HepG2 (cell line): Measurements from ENCODE around the gene FAM83F. TPM values are rescaled to one million over a fixed set of nuclear protein-coding genes. Genes with fewer than 3 reads are reported as not detected.

Source experiments
- ADNP ChIP-seq: sonication (generic); formaldehyde crosslinking; IDR thresholded peaks from 2 replicates; pipeline ENCODE4 v1.4.0; 2020; ENCODE audit warnings: missing genetic modification reagents
- AHR ChIP-seq: IDR thresholded peaks from 2 replicates; pipeline ENCODE4 v1.6.1; 2018; ENCODE audit warnings: missing genetic modification reagents, missing compliant biosample characterization
- ARID3A ChIP-seq: IDR thresholded peaks from 2 replicates; pipeline ENCODE4 v1.6.1; 2012; ENCODE audit warnings: low read depth, low read length, improper control_type of control experiment
- ATF7 ChIP-seq, 2 experiments: fragments of 450-650 bp in 1 of 2; sonication (generic) in 1 of 2; formaldehyde crosslinking in 1 of 2; IDR thresholded peaks; 2 replicates each; pipeline versions ENCODE4 v1.4.0 to v1.6.1; 2016 to 2020; ENCODE audit warnings: antibody characterized with exemption in 1 of 2, mild to moderate bottlenecking in 1 of 2, missing genetic modification reagents in 1 of 2
- CHCHD3 ChIP-seq: sonication (generic); formaldehyde crosslinking; IDR thresholded peaks from 2 replicates; pipeline ENCODE4 v1.8.0; 2022; ENCODE audit warnings: mild to moderate bottlenecking, missing genetic modification reagents, moderate library complexity
- CHD4 ChIP-seq: fragments of 200-600 bp; sonication (generic); IDR thresholded peaks from 2 replicates; pipeline ENCODE4 v1.7.0; 2017; ENCODE audit warnings: mild to moderate bottlenecking, low read length, borderline replicate concordance
- MAZ ChIP-seq, 2 experiments: sonication (generic) in 1 of 2; formaldehyde crosslinking in 1 of 2; IDR thresholded peaks; 2 replicates each; pipeline versions ENCODE4 v1.5.0 to v1.6.1; 2012 to 2020; ENCODE audit warnings: low read depth in 2 of 2, mild to moderate bottlenecking in 2 of 2, borderline replicate concordance in 1 of 2, improper control_type of control experiment in 1 of 2, low read length in 1 of 2, missing genetic modification reagents in 1 of 2, moderate library complexity in 1 of 2
- MLLT10 ChIP-seq: sonication (generic); formaldehyde crosslinking; IDR thresholded peaks from 2 replicates; pipeline ENCODE4 v1.4.0; 2020; ENCODE audit warnings: missing genetic modification reagents
- MTERF4 ChIP-seq: sonication (generic); formaldehyde crosslinking; IDR thresholded peaks from 2 replicates; pipeline ENCODE4 v1.8.0; 2023; ENCODE audit warnings: mild to moderate bottlenecking, missing genetic modification reagents
- NPAS2 ChIP-seq: sonication (generic); formaldehyde crosslinking; IDR thresholded peaks from 2 replicates; pipeline ENCODE4 v1.8.0; 2022; ENCODE audit warnings: mild to moderate bottlenecking, missing genetic modification reagents, borderline replicate concordance
- RBFOX2 ChIP-seq: fragments of 200-400 bp; formaldehyde crosslinking; IDR thresholded peaks from 2 replicates; pipeline ENCODE4 v1.6.1; 2017; ENCODE audit warnings: low read depth, mild to moderate bottlenecking, low read length
- RBM39 ChIP-seq: fragments of 200-400 bp; formaldehyde crosslinking; IDR thresholded peaks from one replicate; pipeline ENCODE4 v1.6.1; 2018; ENCODE audit warnings: antibody characterized with exemption, mild to moderate bottlenecking, low read depth, low read length; ENCODE audit not compliant: poor library complexity, severe bottlenecking
- RFX5 ChIP-seq: IDR thresholded peaks from 2 replicates; pipeline ENCODE4 v1.6.1; 2011; ENCODE audit warnings: low read depth, low read length, improper control_type of control experiment
- SALL1 ChIP-seq: sonication (generic); formaldehyde crosslinking; IDR thresholded peaks from 2 replicates; pipeline ENCODE4 v1.8.0; 2022; ENCODE audit warnings: mild to moderate bottlenecking, missing genetic modification reagents
- SIX4 ChIP-seq: sonication (generic); formaldehyde crosslinking; IDR thresholded peaks from 2 replicates; pipeline ENCODE4 v1.4.0; 2020; ENCODE audit warnings: missing genetic modification reagents
- ZFP36 ChIP-seq: fragments of 150-350 bp; IDR thresholded peaks from 2 replicates; pipeline ENCODE4 v1.6.1; 2018; ENCODE audit warnings: borderline replicate concordance, low read length, low read depth; ENCODE audit not compliant: partially characterized antibody
- ZNF121 ChIP-seq: sonication (generic); formaldehyde crosslinking; IDR thresholded peaks from 2 replicates; pipeline ENCODE4 v1.5.0; 2020; ENCODE audit warnings: mild to moderate bottlenecking, missing genetic modification reagents
- ZNF264 ChIP-seq: sonication (generic); formaldehyde crosslinking; IDR thresholded peaks from 2 replicates; pipeline ENCODE4 v1.4.0; 2020; ENCODE audit warnings: missing genetic modification reagents
- ZNF552 ChIP-seq: sonication (generic); formaldehyde crosslinking; IDR thresholded peaks from 2 replicates; pipeline ENCODE4 v1.9.0; 2022; ENCODE audit warnings: missing genetic modification reagents, mild to moderate bottlenecking, borderline replicate concordance
- ZNF619 ChIP-seq: sonication (generic); formaldehyde crosslinking; IDR thresholded peaks from 2 replicates; pipeline ENCODE4 v1.4.0; 2020; ENCODE audit warnings: mild to moderate bottlenecking, missing genetic modification reagents
- polyA plus RNA-seq, 8 experiments: library from polyadenylated mRNA; depleted of rRNA in 3 of 8; stranded (reverse) in 7 of 8; unstranded in 1 of 8; fragments of >200 nt; fragmentation: Illumina TruSeq in 4 of 8; extraction: Trizol in 4 of 8; gene quantifications; 2 replicates each; pipeline versions ENCODE4 v1.2.1 to v1.2.3, GENCODE V29; 2011 to 2016; ENCODE audit warnings: low read depth in 4 of 8, missing spikeins in 1 of 8, mixed read lengths in 1 of 8; ENCODE audit not compliant: insufficient read depth in 1 of 8
- total RNA-seq, 5 experiments: library from RNA; depleted of rRNA; stranded (reverse); fragments of >200 nt; fragmentation: Illumina TruSeq; extraction: Trizol; gene quantifications; 2 replicates each; pipeline ENCODE4 v1.2.3, GENCODE V29; 2016; ENCODE audit warnings: low read depth in 1 of 5
- TF ChIP-seq, protein P1 (sequence below): IDR thresholded peaks from 2 replicates; pipeline ENCODE4 v1.6.1; 2012; ENCODE audit warnings: inconsistent platforms
- TF ChIP-seq, protein P2 (sequence below): sonication (generic); formaldehyde crosslinking; IDR thresholded peaks from 2 replicates; pipeline ENCODE4 v1.8.1; 2023; ENCODE audit warnings: missing genetic modification reagents, inconsistent platforms, borderline replicate concordance
- TF ChIP-seq, protein P3 (sequence below): sonication (generic); formaldehyde crosslinking; IDR thresholded peaks from 2 replicates; pipeline ENCODE4 v1.8.0; 2022; ENCODE audit warnings: missing genetic modification reagents, mild to moderate bottlenecking, moderate library complexity, borderline replicate concordance

Gene FAM83F
- total and polyA plus RNA-seq, 2 of the 13 experiments (the other 11 are each of a cell fraction or from before 2014, with no cell fraction given), result not detected

GRCh38 chr22:40044102-40044869, 49.5 kb downstream of the FAM83F start (continued):
- 0 out of 2 replicates have a peak, but pooled peaks have one; percentile 32 for TF ChIP-seq MAZ (IDR thresholded peaks at IDR 0.05; ENCODE audit: borderline replicate concordance, low read depth, low read length)
- TF ChIP-seq MAZ (CRISPR knock-in tag; IDR thresholded peaks at IDR 0.05; ENCODE audit: low read depth), result peak; percentile 27; the same call in 1 of the 2 replicates
- TF ChIP-seq, protein P1, sequence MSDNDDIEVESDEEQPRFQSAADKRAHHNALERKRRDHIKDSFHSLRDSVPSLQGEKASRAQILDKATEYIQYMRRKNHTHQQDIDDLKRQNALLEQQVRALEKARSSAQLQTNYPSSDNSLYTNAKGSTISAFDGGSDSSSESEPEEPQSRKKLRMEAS, result peak; percentile 64
- TF ChIP-seq MLLT10 (CRISPR knock-in tag), result no peak
- no peak for TF ChIP-seq MTERF4 (CRISPR knock-in tag)
- TF ChIP-seq ZNF264 (CRISPR knock-in tag), result no peak
- TF ChIP-seq SIX4 (CRISPR knock-in tag), result no peak
- no peak for TF ChIP-seq ZNF121 (CRISPR knock-in tag)
- TF ChIP-seq CHCHD3 (CRISPR knock-in tag), result no peak
- TF ChIP-seq, protein P2, sequence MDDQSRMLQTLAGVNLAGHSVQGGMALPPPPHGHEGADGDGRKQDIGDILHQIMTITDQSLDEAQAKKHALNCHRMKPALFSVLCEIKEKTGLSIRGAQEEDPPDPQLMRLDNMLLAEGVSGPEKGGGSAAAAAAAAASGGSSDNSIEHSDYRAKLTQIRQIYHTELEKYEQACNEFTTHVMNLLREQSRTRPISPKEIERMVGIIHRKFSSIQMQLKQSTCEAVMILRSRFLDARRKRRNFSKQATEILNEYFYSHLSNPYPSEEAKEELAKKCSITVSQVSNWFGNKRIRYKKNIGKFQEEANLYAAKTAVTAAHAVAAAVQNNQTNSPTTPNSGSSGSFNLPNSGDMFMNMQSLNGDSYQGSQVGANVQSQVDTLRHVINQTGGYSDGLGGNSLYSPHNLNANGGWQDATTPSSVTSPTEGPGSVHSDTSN (CRISPR knock-in tag), result peak; percentile 40; the same call in 1 of the 2 replicates
- TF ChIP-seq RBM39, result peak; percentile 48
- no peak for TF ChIP-seq NPAS2
- TF ChIP-seq, protein P3, sequence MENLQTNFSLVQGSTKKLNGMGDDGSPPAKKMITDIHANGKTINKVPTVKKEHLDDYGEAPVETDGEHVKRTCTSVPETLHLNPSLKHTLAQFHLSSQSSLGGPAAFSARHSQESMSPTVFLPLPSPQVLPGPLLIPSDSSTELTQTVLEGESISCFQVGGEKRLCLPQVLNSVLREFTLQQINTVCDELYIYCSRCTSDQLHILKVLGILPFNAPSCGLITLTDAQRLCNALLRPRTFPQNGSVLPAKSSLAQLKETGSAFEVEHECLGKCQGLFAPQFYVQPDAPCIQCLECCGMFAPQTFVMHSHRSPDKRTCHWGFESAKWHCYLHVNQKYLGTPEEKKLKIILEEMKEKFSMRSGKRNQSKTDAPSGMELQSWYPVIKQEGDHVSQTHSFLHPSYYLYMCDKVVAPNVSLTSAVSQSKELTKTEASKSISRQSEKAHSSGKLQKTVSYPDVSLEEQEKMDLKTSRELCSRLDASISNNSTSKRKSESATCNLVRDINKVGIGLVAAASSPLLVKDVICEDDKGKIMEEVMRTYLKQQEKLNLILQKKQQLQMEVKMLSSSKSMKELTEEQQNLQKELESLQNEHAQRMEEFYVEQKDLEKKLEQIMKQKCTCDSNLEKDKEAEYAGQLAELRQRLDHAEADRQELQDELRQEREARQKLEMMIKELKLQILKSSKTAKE, result no peak
- TF ChIP-seq CHD4, result no peak
- no peak for TF ChIP-seq ZNF552 (CRISPR knock-in tag)
- TF ChIP-seq AHR (CRISPR knock-in tag), result no peak
- peak; percentile 39; the same call in 1 of the 2 replicates for TF ChIP-seq RBFOX2
- no peak for TF ChIP-seq ZNF619 (CRISPR knock-in tag)
- TF ChIP-seq RFX5, result peak; percentile 45; the same call in 1 of the 2 replicates
- TF ChIP-seq ATF7 (IDR thresholded peaks at IDR 0.05), result no peak
- TF ChIP-seq ATF7 (CRISPR knock-in tag; IDR thresholded peaks at IDR 0.05), result no peak
- TF ChIP-seq ARID3A, result 0 out of 2 replicates have a peak, but pooled peaks have one; percentile 29
- TF ChIP-seq ADNP, result no peak
- TF ChIP-seq SALL1 (CRISPR knock-in tag), result peak; percentile 59
- TF ChIP-seq ZFP36, result no peak
